Measurements from ENCODE around the gene ATP5ME. TPM values are rescaled to one million over a fixed set of nuclear protein-coding genes. Genes with fewer than 3 reads are reported as not detected.
A peak's percentile ranks its signal among the peaks of the same experiment; 100 is the strongest.

ATP5ME gene, protein sequence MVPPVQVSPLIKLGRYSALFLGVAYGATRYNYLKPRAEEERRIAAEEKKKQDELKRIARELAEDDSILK
- 100 to 1,000 TPM; 254 to 257 TPM for total RNA-seq

DNA sequence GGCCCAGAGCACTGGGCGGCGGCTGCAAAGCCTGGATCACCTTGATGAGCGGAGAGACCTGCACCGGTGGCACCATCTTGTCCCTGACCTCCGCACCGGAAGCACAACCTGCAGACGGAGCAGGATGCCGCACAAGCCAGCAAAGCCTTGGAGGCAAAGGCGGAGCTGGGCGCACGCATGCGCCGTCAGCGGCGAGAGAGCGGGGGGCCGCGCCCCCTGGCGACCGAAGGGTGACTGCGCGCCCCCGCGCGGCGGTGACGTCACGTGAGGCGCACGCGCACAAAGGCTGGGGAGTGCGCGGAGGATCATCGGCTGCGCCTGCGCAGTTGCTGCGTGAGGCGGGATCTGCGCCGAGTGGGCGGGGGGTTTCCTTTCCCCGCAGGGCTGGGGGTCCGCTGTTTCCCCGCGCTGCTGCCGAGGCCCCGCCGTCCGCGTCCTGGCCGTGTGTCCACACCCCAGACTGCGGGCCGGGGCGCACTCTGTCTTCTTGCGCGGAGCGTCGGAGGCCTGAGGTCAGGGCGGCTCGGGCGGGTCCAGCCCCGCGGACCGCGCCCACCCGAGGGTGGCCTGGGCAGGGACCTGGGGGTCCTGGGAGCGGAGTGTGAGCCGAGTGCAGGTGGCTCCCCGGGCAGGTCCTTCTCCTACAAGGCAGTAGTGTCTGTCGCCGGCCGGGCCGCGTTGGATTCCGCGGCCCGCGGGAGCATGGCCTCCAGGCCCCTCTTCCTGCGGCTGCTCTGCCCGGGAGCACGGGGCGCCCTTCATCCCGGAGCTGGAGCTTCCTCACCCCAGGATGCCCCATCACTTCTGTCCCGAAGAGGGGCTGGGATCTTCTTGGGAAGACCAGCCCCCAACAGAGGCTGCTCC lies at the start of gene ATP5ME, which contains the start of gene MYL5:
ATP5ME (minus strand) TSS at position 105 of the 864 bp plus-strand sequence; CDS start at position 76, 29 bp downstream.
MYL5 (plus strand) TSS at position 371 of the 864 bp plus-strand sequence. CDS start 3,485 bp downstream, outside the sequence.
- peak; percentile 97 for DNase-seq
- CTCF ChIA-PET: interaction anchor here (0.6 to 2.5 kb wide), 6 partner anchors 10 to 71 kb away, joined by 3 to 9 read pairs (median 4); no protein-coding TSS in a partner anchor
- Mint-ChIP-seq H3K4me1 (ENCODE audit: low read depth) (peaks cover 15% of the 10 kb centered on the region), H3K4me3 (peak within 1 kb of the TSS; percentile 84), H3K36me3 (ENCODE audit: low read depth) (peaks cover 23% of the 10 kb centered on the region), H3K27ac (peak within 1 kb of the TSS; percentile 84), H3K9me3 (no peaks in the 10 kb centered on the region), H3K27me3 (ENCODE audit: low read depth) (no peaks in the 10 kb centered on the region)
- intact Hi-C loops (cut with micrococcal nuclease): loop anchor here (1.0 to 10.0 kb wide), 8 partner anchors 10 to 673 kb away; partner anchors contain the start of genes PCGF3, PIGG, UVSSA and ZNF141

DNA sequence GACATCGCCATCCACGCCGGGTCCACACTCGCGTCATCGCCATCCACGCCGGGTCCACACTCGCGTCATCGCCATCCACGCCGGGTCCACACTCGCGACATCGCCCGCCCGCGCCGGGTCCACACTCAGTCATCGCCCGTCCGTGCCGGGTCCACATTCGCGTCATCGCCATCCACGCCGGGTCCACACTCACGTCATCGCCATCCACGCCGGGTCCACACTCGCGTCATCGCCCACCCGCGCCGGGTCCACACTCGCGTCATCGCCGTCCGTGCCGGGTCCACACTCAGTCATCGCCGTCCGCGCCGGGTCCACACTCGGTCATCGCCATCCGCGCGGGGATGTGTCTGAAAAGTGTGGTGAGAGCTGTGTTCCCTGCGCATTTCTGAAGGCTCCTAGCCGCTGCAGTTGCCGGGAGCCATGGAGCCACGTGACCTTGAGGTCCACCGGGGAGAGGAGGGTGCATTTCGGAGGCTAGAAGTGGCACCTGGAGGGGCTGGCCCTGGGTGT lies 48.8 kb upstream of the ATP5ME start:
- DNase-seq: no peak
- Mint-ChIP-seq H3K27ac (no peak overlapping the region), H3K4me1 (ENCODE audit: low read depth) (peaks cover 4% of the 10 kb centered on the region), H3K4me3 (no peak overlapping the region), H3K36me3 (ENCODE audit: low read depth) (peaks cover 21% of the 10 kb centered on the region), H3K9me3 (no peaks in the 10 kb centered on the region), H3K27me3 (ENCODE audit: low read depth) (no peaks in the 10 kb centered on the region)
- CTCF ChIA-PET: interaction anchor here (0.7 to 0.8 kb wide), 2 partner anchors 18 to 90 kb away, joined by 4 to 8 read pairs; no protein-coding TSS in a partner anchor
- intact Hi-C loops (cut with micrococcal nuclease): no loop called here

DNA sequence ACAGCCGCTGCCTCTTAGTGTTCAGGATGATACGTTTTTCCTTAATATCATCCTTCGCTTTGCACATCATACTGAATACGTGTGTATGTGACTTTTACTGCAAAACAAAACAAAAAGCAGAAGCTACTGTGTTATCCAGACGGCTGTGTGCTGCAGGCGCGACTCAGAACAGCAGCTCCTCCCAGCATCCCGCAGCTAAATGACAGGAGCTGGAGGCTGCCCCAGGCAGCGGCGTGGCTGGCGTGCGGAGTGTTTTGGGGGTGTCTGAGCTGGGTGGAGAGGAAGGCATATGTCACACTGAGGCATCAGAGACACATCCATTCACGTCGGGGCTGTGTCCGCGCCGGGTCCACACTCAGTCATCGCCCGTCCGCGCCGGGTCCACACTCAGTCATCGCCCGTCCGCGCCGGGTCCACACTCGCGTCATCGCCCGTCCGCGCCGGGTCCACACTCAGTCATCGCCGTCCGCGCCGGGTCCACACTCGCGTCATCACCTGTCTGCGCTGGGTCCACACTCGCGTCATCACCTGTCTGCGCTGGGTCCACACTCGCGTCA lies 48.2 kb upstream of the ATP5ME start:
- Mint-ChIP-seq H3K36me3 (ENCODE audit: low read depth) (peaks cover 21% of the 10 kb centered on the region), H3K9me3 (no peaks in the 10 kb centered on the region), H3K27ac (no peak overlapping the region), H3K27me3 (ENCODE audit: low read depth) (no peaks in the 10 kb centered on the region), H3K4me3 (no peak overlapping the region), H3K4me1 (ENCODE audit: low read depth) (peaks cover 9% of the 10 kb centered on the region)
- intact Hi-C loops (cut with micrococcal nuclease): no loop called here
- CTCF ChIA-PET: interaction anchor here (1.4 kb wide), 1 partner anchor 12 kb away, joined by 4 read pairs; no protein-coding TSS in a partner anchor
- no peak for DNase-seq

GRCh38 chr4:721261-722168 lies 47.4 kb upstream of the ATP5ME start:
- no peak overlapping the region for H3K27ac Mint-ChIP-seq
- CTCF ChIA-PET: interaction anchor here (1.4 kb wide), 1 partner anchor 12 kb away, joined by 4 read pairs; no protein-coding TSS in a partner anchor

GRCh38 chr4:720111-720860 lies 46.2 kb upstream of the ATP5ME start:
- Mint-ChIP-seq H3K4me3 (no peak overlapping the region), H3K9me3 (no peaks in the 10 kb centered on the region), H3K36me3 (ENCODE audit: low read depth) (peaks cover 21% of the 10 kb centered on the region), H3K27ac (no peak overlapping the region), H3K27me3 (ENCODE audit: low read depth) (no peaks in the 10 kb centered on the region), H3K4me1 (ENCODE audit: low read depth) (peaks cover 9% of the 10 kb centered on the region)
- CTCF ChIA-PET: no interaction called here
- no peak for DNase-seq
- intact Hi-C loops (cut with micrococcal nuclease): no loop called here

More at GRCh38 chr4:721261-722168, 47.4 kb upstream of the ATP5ME start:
- no peak for DNase-seq
- Mint-ChIP-seq H3K36me3 (ENCODE audit: low read depth) (peaks cover 21% of the 10 kb centered on the region), H3K4me3 (no peak overlapping the region), H3K4me1 (ENCODE audit: low read depth) (peaks cover 9% of the 10 kb centered on the region), H3K9me3 (no peaks in the 10 kb centered on the region), H3K27me3 (ENCODE audit: low read depth) (no peaks in the 10 kb centered on the region)
- intact Hi-C loops (cut with micrococcal nuclease): no loop called here

DNA sequence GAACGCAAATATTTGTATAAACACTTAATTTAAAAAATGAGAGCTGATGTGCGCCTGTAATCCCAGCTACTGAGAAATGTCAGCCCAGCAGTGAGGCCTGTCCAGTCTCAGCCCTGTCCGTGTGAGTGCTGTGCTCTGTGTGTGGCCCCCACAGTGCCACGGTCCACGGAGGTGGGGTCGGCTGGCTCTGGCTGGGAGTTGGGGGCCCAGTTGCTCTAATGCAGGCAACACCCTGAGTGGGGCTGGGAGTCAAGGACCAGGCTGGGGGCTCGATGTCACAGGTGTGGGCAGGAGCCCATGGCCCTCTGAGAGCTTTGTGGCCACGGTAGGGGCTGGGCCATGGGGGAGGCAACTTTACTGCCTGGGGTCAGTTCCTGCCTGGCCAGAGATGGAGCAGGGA lies 44.4 kb upstream of the ATP5ME start:
- Mint-ChIP-seq H3K27me3 (ENCODE audit: low read depth) (no peaks in the 10 kb centered on the region), H3K4me3 (no peak overlapping the region), H3K9me3 (no peaks in the 10 kb centered on the region), H3K4me1 (ENCODE audit: low read depth) (peaks cover 11% of the 10 kb centered on the region), H3K36me3 (ENCODE audit: low read depth) (peaks cover 18% of the 10 kb centered on the region), H3K27ac (no peak overlapping the region)
- intact Hi-C loops (cut with micrococcal nuclease): no loop called here
- DNase-seq: no peak
- CTCF ChIA-PET: no interaction called here

GRCh38 chr4:717601-718320 lies 43.7 kb upstream of the ATP5ME start:
- Mint-ChIP-seq H3K4me1 (ENCODE audit: low read depth) (peaks cover 11% of the 10 kb centered on the region), H3K4me3 (no peak overlapping the region), H3K9me3 (no peaks in the 10 kb centered on the region), H3K27ac (no peak overlapping the region), H3K36me3 (ENCODE audit: low read depth) (peaks cover 13% of the 10 kb centered on the region), H3K27me3 (ENCODE audit: low read depth) (no peaks in the 10 kb centered on the region)
- intact Hi-C loops (cut with micrococcal nuclease): no loop called here
- no peak for DNase-seq
- CTCF ChIA-PET: interaction anchor here (0.7 kb wide), 1 partner anchor 9 kb away, joined by 3 read pairs; no protein-coding TSS in a partner anchor

DNA sequence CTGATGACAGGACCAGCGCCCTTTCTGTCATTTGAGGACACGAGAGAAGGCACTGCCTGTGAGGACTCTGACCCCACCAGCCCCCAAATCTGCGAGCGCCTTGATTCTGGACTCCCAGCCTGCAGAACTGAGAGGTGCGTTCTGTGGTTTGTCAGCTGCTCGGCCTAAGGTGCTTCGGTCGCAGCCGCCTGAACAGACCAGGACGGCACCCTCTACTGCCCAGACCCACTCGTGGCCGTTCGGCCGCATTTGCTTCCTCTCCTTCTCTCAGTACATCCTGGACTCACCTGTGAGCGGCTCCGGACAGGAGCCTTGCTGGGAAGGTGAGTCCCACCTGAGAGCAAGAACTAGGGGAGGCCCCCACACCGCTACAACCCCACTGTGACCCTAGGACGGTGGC lies 40.0 kb upstream of the ATP5ME start:
- CTCF ChIA-PET: no interaction called here
- Mint-ChIP-seq H3K9me3 (no peaks in the 10 kb centered on the region), H3K4me3 (no peak overlapping the region), H3K27ac (no peak overlapping the region), H3K36me3 (ENCODE audit: low read depth) (no peaks in the 10 kb centered on the region), H3K27me3 (ENCODE audit: low read depth) (no peaks in the 10 kb centered on the region), H3K4me1 (ENCODE audit: low read depth) (peaks cover 20% of the 10 kb centered on the region)
- DNase-seq: no peak
- intact Hi-C loops (cut with micrococcal nuclease): no loop called here

- H3K27me3 Mint-ChIP-seq (ENCODE audit: low read depth): no peaks in the 10 kb centered on the region
- H3K9me3 Mint-ChIP-seq: no peaks in the 10 kb centered on the region
- no peak overlapping the region for H3K4me3 Mint-ChIP-seq
- H3K36me3 Mint-ChIP-seq (ENCODE audit: low read depth): no peaks in the 10 kb centered on the region
- no peak overlapping the region for H3K27ac Mint-ChIP-seq
- peaks cover 26% of the 10 kb centered on the region for H3K4me1 Mint-ChIP-seq (ENCODE audit: low read depth)
- intact Hi-C loops (cut with micrococcal nuclease): no loop called here
- CTCF ChIA-PET: no interaction called here
- DNase-seq: no peak
Observed at GRCh38 chr4:712916-713632, 39.0 kb upstream of the ATP5ME start.

DNA sequence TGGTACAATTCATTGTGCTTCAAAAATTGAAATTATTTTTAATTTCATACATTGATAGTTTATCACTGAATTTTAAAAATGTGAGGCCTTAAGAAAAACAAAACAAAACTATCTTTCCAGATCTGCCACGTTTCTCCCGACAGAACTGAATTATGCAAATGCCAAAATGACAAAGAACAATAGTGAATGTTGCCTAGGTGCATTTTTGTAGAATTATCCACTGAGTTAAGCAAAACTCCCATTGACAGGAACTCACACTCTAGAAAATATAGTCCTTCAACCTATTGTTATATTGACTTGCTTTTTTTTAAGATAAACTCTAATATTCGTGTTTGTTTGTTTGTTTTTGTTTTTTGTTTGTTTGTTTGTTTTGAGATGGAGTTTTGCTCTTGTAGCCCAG lies 38.0 kb upstream of the ATP5ME start:
- CTCF ChIA-PET: no interaction called here
- Mint-ChIP-seq H3K36me3 (ENCODE audit: low read depth) (no peaks in the 10 kb centered on the region), H3K27me3 (ENCODE audit: low read depth) (no peaks in the 10 kb centered on the region), H3K4me3 (no peak overlapping the region), H3K9me3 (no peaks in the 10 kb centered on the region), H3K27ac (no peak overlapping the region), H3K4me1 (ENCODE audit: low read depth) (peaks cover 21% of the 10 kb centered on the region)
- no peak for DNase-seq
- intact Hi-C loops (cut with micrococcal nuclease): no loop called here
